Measurements from ENCODE around the gene CACNA1C.
A peak's percentile ranks its signal among the peaks of the same experiment; 100 is the strongest.

Gene CACNA1C

GRCh38 chr12:2239381-2239871 lies 186.6 kb downstream of the CACNA1C start:
- Histone ChIP-seq H3K9me3 (ENCODE audit: control insufficient read depth, low read length) (no peaks in the 10 kb centered on the region), H3K4me3 (ENCODE audit: insufficient read depth, low read depth, low read length) (no peak overlapping the region), H3K4me1 (ENCODE audit: control insufficient read depth, insufficient read depth, low read length) (peaks cover 10% of the 10 kb centered on the region), H3K27me3 (ENCODE audit: control insufficient read depth, insufficient read depth, low read length, poor library complexity, severe bottlenecking) (no peaks in the 10 kb centered on the region), H3K27ac (ENCODE audit: insufficient read depth, low read depth, low read length, poor library complexity, severe bottlenecking) (no peak overlapping the region), H3K36me3 (ENCODE audit: control insufficient read depth, insufficient read depth, low read length) (no peaks in the 10 kb centered on the region)
- WGBS, 2 experiments, result 81 to 88% methylated on average over 17 of the region's 17 CpGs

GRCh38 chr12:2240390-2240789 lies 187.6 kb downstream of the CACNA1C start:
- H3K9me3 ChIP-seq (ENCODE audit: control insufficient read depth, low read length), result no peaks in the 10 kb centered on the region
- H3K36me3 ChIP-seq (ENCODE audit: control insufficient read depth, insufficient read depth, low read length), result no peaks in the 10 kb centered on the region
- no peak overlapping the region for H3K27ac ChIP-seq (ENCODE audit: insufficient read depth, low read depth, low read length, poor library complexity, severe bottlenecking)
- 94 to 95% methylated on average over 6 of the region's 6 CpGs for WGBS, 2 experiments
- H3K27me3 ChIP-seq (ENCODE audit: control insufficient read depth, insufficient read depth, low read length, poor library complexity, severe bottlenecking), result no peaks in the 10 kb centered on the region
- H3K4me3 ChIP-seq (ENCODE audit: insufficient read depth, low read depth, low read length), result no peak overlapping the region
- peaks cover 18% of the 10 kb centered on the region for H3K4me1 ChIP-seq (ENCODE audit: control insufficient read depth, insufficient read depth, low read length)

- Histone ChIP-seq H3K27ac (ENCODE audit: insufficient read depth, low read depth, low read length, poor library complexity, severe bottlenecking) (no peak overlapping the region), H3K4me1 (ENCODE audit: control insufficient read depth, insufficient read depth, low read length) (peaks cover 18% of the 10 kb centered on the region), H3K36me3 (ENCODE audit: control insufficient read depth, insufficient read depth, low read length) (no peaks in the 10 kb centered on the region), H3K9me3 (ENCODE audit: control insufficient read depth, low read length) (no peaks in the 10 kb centered on the region), H3K4me3 (ENCODE audit: insufficient read depth, low read depth, low read length) (no peak overlapping the region), H3K27me3 (ENCODE audit: control insufficient read depth, insufficient read depth, low read length, poor library complexity, severe bottlenecking) (no peaks in the 10 kb centered on the region)
- 94 to 96% methylated on average over 8 of the region's 8 CpGs for WGBS, 2 experiments
These were observed 188.2 kb downstream of the CACNA1C start for GRCh38 chr12:2240984-2241383.

- H3K27me3 ChIP-seq (ENCODE audit: control insufficient read depth, insufficient read depth, low read length, poor library complexity, severe bottlenecking), result no peaks in the 10 kb centered on the region
- H3K36me3 ChIP-seq (ENCODE audit: control insufficient read depth, insufficient read depth, low read length), result no peaks in the 10 kb centered on the region
- H3K4me1 ChIP-seq (ENCODE audit: control insufficient read depth, insufficient read depth, low read length), result peaks cover 18% of the 10 kb centered on the region
- H3K9me3 ChIP-seq (ENCODE audit: control insufficient read depth, low read length), result no peaks in the 10 kb centered on the region
- H3K4me3 ChIP-seq (ENCODE audit: insufficient read depth, low read depth, low read length), result no peak overlapping the region
- WGBS, 2 experiments, result 91 to 92% methylated on average over 5 of the region's 5 CpGs
- no peak overlapping the region for H3K27ac ChIP-seq (ENCODE audit: insufficient read depth, low read depth, low read length, poor library complexity, severe bottlenecking)
These were observed 189.4 kb downstream of the CACNA1C start for GRCh38 chr12:2242216-2242615.

- WGBS, 2 experiments, result 96 to 97% methylated on average over 3 of the region's 3 CpGs
These were observed 190.0 kb downstream of the CACNA1C start for GRCh38 chr12:2242816-2243215.

GRCh38 chr12:2243275-2243674 lies 190.5 kb downstream of the CACNA1C start:
- Histone ChIP-seq H3K9me3 (ENCODE audit: control insufficient read depth, low read length) (no peaks in the 10 kb centered on the region), H3K27ac (ENCODE audit: insufficient read depth, low read depth, low read length, poor library complexity, severe bottlenecking) (no peak overlapping the region), H3K4me3 (ENCODE audit: insufficient read depth, low read depth, low read length) (no peak overlapping the region), H3K36me3 (ENCODE audit: control insufficient read depth, insufficient read depth, low read length) (no peaks in the 10 kb centered on the region), H3K4me1 (ENCODE audit: control insufficient read depth, insufficient read depth, low read length) (peaks cover 18% of the 10 kb centered on the region), H3K27me3 (ENCODE audit: control insufficient read depth, insufficient read depth, low read length, poor library complexity, severe bottlenecking) (no peaks in the 10 kb centered on the region)
- 92 to 94% methylated on average over 2 of the region's 2 CpGs for WGBS, 2 experiments

More at GRCh38 chr12:2242816-2243215, 190.0 kb downstream of the CACNA1C start:
- no peak overlapping the region for H3K27ac ChIP-seq (ENCODE audit: insufficient read depth, low read depth, low read length, poor library complexity, severe bottlenecking)
- no peak overlapping the region for H3K4me3 ChIP-seq (ENCODE audit: insufficient read depth, low read depth, low read length)
- H3K27me3 ChIP-seq (ENCODE audit: control insufficient read depth, insufficient read depth, low read length, poor library complexity, severe bottlenecking), result no peaks in the 10 kb centered on the region
- peaks cover 18% of the 10 kb centered on the region for H3K4me1 ChIP-seq (ENCODE audit: control insufficient read depth, insufficient read depth, low read length)
- H3K9me3 ChIP-seq (ENCODE audit: control insufficient read depth, low read length), result no peaks in the 10 kb centered on the region
- H3K36me3 ChIP-seq (ENCODE audit: control insufficient read depth, insufficient read depth, low read length), result no peaks in the 10 kb centered on the region

GRCh38 chr12:2244013-2244861 lies 191.4 kb downstream of the CACNA1C start:
- H3K9me3 ChIP-seq (ENCODE audit: control insufficient read depth, low read length), result no peaks in the 10 kb centered on the region

GRCh38 chr12:2246358-2246757 lies 193.6 kb downstream of the CACNA1C start:
- Histone ChIP-seq H3K4me1 (ENCODE audit: control insufficient read depth, insufficient read depth, low read length) (peaks cover 18% of the 10 kb centered on the region), H3K27me3 (ENCODE audit: control insufficient read depth, insufficient read depth, low read length, poor library complexity, severe bottlenecking) (no peaks in the 10 kb centered on the region), H3K4me3 (ENCODE audit: insufficient read depth, low read depth, low read length) (no peak overlapping the region), H3K27ac (ENCODE audit: insufficient read depth, low read depth, low read length, poor library complexity, severe bottlenecking) (no peak overlapping the region), H3K9me3 (ENCODE audit: control insufficient read depth, low read length) (no peaks in the 10 kb centered on the region), H3K36me3 (ENCODE audit: control insufficient read depth, insufficient read depth, low read length) (no peaks in the 10 kb centered on the region)
- 83% methylated on average over 10 of the region's 10 CpGs for WGBS, 2 experiments

More at GRCh38 chr12:2244013-2244861, 191.4 kb downstream of the CACNA1C start:
- Histone ChIP-seq H3K27ac (ENCODE audit: insufficient read depth, low read depth, low read length, poor library complexity, severe bottlenecking) (peak overlapping the region; percentile 63), H3K27me3 (ENCODE audit: control insufficient read depth, insufficient read depth, low read length, poor library complexity, severe bottlenecking) (no peaks in the 10 kb centered on the region), H3K4me3 (ENCODE audit: insufficient read depth, low read depth, low read length) (no peak overlapping the region), H3K36me3 (ENCODE audit: control insufficient read depth, insufficient read depth, low read length) (no peaks in the 10 kb centered on the region), H3K4me1 (ENCODE audit: control insufficient read depth, insufficient read depth, low read length) (peaks cover 18% of the 10 kb centered on the region)
- WGBS, 2 experiments, result 15 to 19% methylated on average over 8 of the region's 8 CpGs

- H3K27me3 ChIP-seq (ENCODE audit: control insufficient read depth, insufficient read depth, low read length, poor library complexity, severe bottlenecking), result no peaks in the 10 kb centered on the region
- peaks cover 19% of the 10 kb centered on the region for H3K4me1 ChIP-seq (ENCODE audit: control insufficient read depth, insufficient read depth, low read length)
- no peaks in the 10 kb centered on the region for H3K36me3 ChIP-seq (ENCODE audit: control insufficient read depth, insufficient read depth, low read length)
- H3K4me3 ChIP-seq (ENCODE audit: insufficient read depth, low read depth, low read length), result no peak overlapping the region
- no peak overlapping the region for H3K27ac ChIP-seq (ENCODE audit: insufficient read depth, low read depth, low read length, poor library complexity, severe bottlenecking)
- WGBS, 2 experiments, result 89 to 92% methylated on average over 7 of the region's 7 CpGs
- H3K9me3 ChIP-seq (ENCODE audit: control insufficient read depth, low read length), result no peaks in the 10 kb centered on the region
These were observed 194.3 kb downstream of the CACNA1C start for GRCh38 chr12:2247120-2247519.

GRCh38 chr12:2247596-2247995 lies 194.8 kb downstream of the CACNA1C start:
- Histone ChIP-seq H3K27me3 (ENCODE audit: control insufficient read depth, insufficient read depth, low read length, poor library complexity, severe bottlenecking) (no peaks in the 10 kb centered on the region), H3K27ac (ENCODE audit: insufficient read depth, low read depth, low read length, poor library complexity, severe bottlenecking) (no peak overlapping the region), H3K4me3 (ENCODE audit: insufficient read depth, low read depth, low read length) (no peak overlapping the region), H3K9me3 (ENCODE audit: control insufficient read depth, low read length) (no peaks in the 10 kb centered on the region), H3K4me1 (ENCODE audit: control insufficient read depth, insufficient read depth, low read length) (peaks cover 20% of the 10 kb centered on the region), H3K36me3 (ENCODE audit: control insufficient read depth, insufficient read depth, low read length) (no peaks in the 10 kb centered on the region)
- WGBS, 2 experiments, result 85 to 87% methylated on average over 5 of the region's 5 CpGs
